Astrocyte of the hippocampus (primary cell): ENCODE results near the gene INHBB.
A peak's percentile ranks its signal among the peaks of the same experiment; 100 is the strongest.
"Not testable (repeated sequence)": the region's sequence is repeated elsewhere in the genome, so short reads cannot be mapped to it uniquely, and the experiment has no call there.

Source experiments
- DNase-seq: peaks from one replicate; pipeline ENCODE4 v3.0.0; 2011; ENCODE audit warnings: low read depth, low spot score

INHBB gene

DNA sequence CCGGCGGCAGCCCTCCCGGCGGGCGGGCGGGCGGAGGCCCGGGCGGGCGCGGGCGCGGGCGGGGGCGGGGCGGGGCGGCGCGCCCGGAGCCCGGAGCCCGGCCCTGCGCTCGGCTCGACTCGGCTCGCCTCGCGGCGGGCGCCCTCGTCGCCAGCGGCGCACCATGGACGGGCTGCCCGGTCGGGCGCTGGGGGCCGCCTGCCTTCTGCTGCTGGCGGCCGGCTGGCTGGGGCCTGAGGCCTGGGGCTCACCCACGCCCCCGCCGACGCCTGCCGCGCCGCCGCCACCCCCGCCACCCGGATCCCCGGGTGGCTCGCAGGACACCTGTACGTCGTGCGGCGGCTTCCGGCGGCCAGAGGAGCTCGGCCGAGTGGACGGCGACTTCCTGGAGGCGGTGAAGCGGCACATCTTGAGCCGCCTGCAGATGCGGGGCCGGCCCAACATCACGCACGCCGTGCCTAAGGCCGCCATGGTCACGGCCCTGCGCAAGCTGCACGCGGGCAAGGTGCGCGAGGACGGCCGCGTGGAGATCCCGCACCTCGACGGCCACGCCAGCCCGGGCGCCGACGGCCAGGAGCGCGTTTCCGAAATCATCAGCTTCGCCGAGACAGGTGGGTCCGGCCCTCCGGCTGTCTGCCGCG lies at the start of gene INHBB:
TSS of gene INHBB (plus strand) at position 111 of the 641 bp plus-strand sequence. CDS start at position 164, 53 bp downstream.
- peak; percentile 50 for DNase-seq

DNA sequence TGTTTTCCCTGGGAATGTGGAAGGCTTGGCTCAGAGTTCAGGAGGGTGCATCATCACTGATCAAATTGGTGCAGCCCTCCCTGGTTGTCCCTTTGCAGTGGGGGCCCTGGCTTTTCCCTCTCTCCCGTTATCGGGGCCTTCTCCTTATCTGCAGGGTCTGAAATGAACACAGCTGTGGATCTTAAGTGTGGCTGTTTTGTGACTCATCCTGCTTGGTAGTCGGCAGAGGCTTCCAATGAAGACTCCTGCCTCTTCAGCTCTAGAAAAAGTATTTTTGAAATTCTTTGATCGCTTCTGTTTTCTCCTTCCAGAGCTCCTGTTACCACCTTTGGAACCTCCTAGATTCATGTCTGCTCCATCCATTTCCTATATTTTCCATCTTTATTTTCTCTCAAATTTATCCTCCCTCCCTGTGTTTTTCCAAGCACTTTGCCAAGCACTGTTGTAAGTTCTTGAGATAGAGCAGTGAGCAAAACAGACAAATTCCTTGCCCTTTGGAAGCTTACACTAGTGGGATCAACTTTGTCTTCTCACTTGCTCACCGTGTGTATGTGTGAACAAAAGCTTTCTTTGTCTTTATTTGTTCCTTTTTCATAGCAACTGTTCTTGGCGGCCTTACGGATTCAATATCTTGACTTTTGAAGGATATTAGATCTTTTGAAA lies 47.6 kb upstream of the INHBB start:
- DNase-seq: peak; percentile 28

DNA sequence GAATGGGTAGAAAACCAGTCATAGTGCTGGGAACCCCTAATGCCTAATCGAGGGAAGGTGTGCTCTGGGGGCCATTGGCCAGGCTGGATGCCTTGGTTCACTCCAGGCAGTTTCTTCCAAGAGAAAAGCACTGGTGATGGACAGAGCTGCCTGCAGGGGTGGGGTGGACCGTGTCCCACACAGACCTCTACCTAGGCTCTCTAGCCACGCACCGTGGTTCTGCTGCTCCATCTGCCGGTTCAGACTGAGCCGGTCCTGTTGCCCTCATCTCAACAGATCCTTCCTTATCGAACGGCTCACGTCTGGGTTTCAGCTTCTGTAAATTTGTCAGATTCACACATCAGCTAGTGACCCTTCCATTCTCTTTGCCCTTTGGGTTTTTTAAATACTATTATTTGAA lies 46.9 kb upstream of the INHBB start:
- DNase-seq: no peak

DNA sequence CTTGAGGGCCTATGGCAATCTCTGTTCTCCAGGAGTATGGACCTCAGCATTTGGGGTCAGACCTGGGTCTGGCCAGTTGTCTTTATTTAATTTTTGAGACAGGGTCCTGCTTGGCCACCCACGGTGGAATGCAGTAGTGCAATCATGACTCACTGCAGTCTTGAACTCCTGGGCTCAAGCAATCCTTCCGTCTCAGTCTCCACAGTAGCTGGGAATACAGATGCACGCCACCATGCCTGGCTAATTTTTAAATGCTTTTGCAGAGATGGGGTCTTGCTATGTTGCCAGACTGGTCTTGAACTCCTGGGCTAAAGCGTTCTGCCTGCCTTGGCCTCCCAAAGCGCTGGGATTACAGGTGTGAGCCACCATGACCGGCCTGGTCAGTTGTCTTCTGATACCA lies 46.4 kb upstream of the INHBB start:
- DNase-seq: no peak

DNA sequence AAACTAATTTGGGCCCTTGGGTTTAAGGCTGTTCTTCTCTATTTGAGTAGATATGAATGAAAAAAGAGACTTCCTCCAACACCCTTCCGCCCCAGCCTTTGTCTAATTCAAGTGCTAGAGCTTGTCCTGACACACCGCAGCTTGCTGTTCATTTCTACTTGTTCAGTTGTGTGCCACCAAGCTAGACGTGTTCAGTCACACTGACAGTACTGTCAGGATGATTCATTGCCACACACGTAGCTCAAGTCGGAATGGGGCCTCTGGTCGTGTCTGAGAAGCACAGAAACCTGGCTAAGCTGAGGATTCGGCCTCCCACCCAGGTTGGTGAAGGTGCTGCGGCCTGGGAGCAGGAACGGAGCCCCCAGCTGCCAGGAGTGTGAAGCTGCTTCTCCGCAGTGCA lies 45.6 kb upstream of the INHBB start:
- no peak for DNase-seq

DNA sequence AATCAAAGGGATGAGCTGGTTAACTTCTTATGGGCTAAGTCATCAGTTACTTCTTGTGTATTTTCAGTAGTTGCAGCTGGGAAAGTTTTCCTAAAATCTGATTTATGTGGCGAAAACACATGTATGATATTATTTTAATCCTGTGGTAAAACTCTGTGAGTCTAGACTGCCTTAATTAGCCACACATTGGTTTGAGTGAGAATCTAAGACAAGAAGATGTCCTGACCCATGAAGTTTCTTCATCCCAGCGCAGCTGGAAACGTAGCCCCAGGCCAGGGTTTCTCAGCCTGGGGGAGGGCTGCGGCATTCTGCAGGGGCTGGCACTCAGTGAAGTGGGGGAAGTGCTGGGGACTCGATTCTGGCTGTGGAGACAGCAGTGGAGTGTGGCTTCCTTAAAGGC lies 44.7 kb upstream of the INHBB start:
- no peak for DNase-seq

DNA sequence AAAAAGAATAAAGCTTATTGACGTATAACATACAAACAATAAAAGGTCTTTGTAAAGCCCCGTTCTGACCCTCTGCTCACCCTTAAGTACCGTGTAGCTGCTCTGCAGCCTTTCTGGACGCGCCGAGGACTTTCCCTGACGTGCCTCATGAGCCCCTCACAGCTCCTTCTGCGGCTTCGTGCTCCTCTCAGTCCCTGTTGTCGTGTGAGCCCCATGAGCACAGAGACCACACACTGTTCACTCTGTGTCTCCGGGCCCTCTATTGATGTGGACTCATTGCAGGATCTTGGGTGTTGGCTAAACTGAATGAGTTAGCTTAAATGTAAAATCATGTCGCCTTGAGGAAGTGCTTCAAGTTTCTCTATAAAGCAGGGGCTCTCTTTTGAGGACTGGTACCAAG lies 43.6 kb upstream of the INHBB start:
- DNase-seq: no peak

DNA sequence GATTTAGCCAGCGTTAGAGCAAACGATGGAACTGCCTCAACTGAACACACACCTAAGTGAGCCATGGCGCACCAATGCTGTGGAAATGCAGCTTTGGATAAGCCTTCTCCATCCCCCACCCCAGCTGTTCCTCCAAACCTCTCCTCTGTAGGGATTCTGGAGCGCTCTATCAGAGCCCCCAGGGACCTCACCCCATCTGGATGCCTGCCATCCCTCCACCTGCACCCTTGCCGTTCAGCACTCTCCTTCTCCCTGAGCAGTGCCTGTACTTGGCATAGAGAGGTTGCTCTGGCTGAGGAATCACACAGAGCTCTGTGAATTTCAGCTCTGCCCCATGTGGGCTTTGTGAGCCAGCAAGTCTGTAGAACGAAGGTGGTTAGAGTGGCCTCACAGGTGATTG lies 42.8 kb upstream of the INHBB start:
- no peak for DNase-seq

DNA sequence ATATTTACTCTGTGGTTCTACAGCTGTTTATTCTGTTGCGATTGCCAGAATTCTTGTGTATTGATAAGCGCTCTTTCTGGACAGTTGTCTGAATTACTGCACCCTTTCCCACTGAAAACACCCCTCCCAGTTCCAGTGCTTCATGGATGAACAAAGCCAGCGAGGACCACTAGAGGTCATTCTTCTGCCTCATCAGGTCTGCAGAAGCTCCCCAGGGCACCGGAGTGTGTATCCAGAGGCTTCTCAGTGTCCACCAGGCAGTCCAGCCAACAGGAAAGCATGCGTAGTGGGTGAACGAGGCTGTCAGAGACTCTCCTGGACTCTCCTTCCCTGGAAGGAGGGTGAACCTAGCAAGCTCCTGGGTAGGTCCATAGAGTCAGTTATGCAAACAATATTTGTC lies 40.6 kb upstream of the INHBB start:
- DNase-seq: no peak

DNA sequence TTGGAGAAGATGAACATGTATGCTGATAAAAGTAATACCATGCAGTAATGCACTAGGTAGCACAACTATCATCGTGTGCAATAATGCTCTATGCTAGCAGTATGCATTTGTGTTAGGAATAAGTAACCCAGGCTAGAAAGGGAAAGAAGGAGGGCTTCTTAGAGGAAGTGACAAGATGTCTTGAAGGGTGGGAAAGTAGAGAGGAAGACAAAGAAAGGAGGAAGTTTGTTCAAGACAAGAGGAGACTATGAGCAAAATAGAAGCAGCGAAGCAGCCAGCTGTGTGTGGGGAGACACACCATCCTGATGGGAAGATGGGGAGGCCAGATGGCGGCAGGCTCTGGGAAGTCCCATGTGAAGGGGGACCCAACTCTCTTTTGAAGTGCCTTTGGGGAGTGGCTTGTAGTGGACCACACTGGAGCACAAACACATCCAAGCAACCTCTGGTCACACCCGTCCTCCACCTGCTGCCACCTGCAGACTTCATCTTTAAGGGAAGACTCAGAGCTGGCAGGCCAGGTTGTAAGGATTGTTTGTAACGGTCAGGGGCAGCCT lies 39.9 kb upstream of the INHBB start:
- DNase-seq: no peak

DNA sequence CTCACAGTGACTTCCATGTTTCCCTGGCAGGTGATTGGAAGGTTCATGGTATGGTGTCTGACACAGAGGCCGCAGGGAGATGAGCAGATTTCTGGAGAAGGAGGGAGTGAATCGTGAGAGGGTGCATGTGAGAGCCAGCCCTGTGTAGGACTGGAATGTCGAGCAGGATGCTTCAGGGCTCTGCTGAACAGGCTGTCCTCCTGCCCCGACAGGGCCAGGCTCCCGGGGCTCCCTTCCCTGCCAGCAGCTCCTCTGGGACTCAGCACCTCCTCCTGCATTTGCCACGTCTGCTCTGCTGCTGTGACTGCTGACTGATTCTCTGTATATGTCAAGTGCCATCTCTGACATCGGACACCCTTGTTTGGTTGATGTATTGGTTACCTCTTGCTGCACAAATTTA lies 38.5 kb upstream of the INHBB start:
- DNase-seq: no peak

DNA sequence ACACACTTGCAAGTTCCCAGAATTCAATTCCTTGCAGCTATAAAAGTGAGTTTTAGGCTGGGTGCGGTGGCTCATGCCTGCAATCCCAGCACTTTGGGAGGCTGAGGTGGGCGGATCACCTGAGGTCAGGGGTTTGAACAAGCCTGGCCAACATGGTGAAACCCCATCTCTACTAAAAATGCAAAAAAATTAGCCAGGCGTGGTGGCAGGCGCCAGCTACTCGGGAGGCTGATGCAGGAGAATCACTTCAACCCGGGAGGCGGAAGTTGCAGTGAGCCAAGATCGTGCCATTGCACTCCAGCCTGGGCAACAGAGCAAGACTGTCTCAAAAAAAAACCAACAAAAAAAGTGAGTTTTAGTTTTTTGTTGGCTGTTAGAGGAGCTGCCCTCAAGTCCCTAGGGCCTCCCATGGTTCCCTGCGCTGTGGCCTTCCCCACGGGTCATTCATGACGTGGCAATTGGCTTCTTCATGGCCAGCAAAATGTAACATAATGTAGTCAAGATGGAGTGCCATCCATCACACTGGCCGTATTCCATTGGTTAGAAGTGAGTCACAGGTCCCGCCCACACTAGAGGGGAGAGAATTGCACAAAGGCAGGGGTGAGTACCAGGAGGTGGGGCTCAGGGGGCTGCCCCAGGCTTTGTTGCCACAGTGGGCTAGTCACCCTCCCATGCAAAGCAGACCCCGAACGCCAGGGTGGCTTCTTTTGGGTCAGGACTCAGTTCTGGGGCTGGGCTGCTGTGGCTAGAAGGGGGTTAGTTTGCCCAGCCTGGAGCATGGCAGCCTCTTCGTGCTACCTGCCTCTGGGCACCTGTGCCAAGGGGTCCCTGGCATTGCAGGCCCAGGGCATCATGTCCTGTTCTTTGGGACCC lies 37.7 kb upstream of the INHBB start:
- no peak for DNase-seq

DNA sequence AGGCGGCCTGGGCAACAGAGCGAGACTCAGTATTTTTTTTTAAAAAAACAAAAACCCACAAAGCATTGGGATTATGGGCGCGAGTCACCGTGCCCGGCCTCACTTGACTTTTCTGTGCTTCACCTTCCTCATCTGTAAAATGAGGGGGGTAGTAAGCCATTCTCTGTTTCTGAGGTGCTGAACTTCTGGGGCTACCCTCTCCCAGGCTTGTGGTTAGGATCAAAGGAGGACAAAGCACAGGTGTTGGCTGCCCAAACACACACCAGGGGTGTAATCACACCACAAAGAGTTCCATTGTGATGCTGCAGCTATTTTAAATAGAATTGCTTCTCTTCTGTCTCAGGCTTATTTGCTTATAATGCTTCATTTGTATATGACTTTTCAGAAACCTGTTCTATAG lies 35.8 kb upstream of the INHBB start:
- DNase-seq: no peak

DNA sequence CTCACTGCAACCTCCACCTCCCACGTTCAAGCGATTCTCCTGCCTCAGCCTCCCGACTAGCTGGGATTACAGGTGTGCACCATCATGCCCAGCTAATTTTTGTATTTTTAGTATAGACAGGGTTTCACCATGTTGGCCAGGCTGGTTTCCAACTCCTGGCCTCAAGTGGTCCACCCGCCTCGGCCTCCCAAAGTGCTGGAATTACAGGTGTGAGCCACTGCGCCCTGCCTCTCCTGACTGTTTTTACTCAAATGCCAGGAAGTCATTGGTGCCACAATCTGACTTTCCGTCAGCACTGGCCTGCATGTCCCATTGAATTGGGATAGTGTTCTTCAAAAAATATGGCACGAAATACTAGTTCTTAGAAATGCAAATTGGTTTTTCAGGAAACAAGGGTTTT lies 35.1 kb upstream of the INHBB start:
- not testable (repeated sequence) for DNase-seq

DNA sequence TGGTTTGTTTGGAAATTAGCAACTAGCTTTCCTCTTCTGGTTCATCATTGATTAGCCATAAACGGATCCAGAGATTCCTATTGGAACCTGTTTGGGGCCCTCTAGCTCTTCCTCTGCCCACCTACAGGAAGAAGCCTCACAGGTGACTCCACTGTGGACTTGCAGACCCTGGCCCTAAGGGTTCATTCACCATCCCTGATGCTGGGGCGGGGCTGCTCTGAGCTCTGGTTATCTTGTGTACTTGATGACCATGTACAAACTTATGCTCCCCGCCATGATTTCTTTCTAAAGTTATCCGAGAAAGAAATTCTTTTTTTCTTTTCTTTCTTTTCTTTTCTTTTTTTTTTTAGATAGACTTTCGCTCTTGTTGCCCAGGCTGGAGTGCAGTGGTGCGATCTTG lies 33.9 kb upstream of the INHBB start:
- no peak for DNase-seq

DNA sequence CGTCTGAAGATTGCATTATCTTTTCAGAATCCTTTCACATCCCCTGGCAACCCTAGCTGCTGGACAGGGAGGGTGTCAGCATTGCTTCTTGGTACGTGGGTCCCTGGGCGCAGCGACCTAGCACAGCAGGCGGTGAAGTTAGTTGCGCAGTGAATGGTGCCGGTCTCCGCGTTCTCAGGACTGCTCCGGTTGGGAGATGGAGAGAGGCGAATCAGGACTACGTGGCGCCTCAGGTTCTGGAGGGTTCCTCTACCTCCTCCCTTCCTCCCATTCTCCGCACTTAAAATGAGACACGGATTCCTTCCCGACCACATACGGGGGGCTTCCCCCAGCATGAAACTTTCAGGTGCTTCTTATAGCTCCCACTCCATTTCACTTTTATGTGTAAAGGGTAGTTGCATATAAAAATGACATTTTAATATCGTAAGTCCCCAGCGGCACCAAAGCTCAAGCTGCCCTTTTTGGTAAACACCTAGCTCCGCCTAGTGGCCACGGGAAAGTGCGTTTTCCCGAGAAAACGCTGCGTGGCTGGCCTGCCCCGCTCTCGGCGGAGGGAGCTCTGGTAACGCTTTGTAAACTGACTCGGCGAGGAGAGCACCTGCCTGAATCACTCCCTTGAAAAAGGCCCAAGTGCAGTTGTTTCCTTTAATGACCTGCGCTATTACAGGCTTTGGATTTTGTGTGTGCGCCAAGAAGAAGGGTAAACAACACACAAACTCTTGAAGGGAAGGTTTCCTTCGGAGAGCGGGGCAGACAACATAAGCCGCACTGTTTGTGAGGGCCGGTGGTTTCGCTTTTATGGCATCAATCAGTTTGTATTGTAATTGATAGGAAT lies 32.9 kb upstream of the INHBB start:
- DNase-seq: peak; percentile 93

DNA sequence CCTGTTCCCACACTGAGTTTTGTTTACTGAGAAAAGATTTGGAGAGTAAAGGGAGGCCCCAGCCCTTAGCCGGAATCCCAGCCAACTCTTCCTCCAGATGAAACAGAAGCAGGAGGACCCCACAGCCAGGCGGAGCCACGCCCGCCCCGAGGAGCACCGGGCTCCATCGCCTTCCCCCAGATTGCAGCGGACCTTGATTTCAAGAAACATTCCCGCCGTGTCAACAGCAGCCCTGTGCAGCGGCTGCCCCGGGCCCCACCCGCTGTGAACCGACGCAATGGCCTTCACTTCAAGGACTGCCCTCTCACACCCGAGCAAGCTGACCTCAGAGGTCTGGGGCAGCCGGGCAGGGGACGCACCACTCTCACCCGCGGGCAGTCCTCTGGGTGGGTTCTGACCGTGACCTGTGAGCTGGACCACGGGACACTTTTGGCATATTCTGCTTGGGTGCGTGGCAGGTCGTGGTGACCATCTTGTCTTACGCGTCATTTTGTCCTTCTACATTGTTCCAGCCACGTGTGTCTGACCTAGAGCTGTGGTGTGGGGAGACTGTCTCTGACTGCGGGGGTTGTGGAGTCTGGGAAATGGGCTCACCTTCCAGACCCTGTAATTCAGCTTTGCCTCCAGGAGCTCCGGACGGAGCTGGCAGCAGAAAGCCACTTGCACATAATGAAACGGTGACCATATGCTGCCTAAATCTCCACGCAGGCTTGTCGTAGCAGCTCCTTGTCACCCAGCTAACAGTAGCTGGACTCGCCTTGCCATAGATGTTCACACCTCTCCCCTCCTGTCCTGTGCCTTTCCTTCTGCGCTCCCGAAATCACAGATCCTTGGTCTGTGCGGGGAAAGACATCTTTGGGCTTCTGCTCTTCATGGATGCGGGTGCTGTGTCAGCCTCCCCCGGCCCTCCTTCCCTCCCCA lies 32.0 kb upstream of the INHBB start:
- no peak for DNase-seq

DNA sequence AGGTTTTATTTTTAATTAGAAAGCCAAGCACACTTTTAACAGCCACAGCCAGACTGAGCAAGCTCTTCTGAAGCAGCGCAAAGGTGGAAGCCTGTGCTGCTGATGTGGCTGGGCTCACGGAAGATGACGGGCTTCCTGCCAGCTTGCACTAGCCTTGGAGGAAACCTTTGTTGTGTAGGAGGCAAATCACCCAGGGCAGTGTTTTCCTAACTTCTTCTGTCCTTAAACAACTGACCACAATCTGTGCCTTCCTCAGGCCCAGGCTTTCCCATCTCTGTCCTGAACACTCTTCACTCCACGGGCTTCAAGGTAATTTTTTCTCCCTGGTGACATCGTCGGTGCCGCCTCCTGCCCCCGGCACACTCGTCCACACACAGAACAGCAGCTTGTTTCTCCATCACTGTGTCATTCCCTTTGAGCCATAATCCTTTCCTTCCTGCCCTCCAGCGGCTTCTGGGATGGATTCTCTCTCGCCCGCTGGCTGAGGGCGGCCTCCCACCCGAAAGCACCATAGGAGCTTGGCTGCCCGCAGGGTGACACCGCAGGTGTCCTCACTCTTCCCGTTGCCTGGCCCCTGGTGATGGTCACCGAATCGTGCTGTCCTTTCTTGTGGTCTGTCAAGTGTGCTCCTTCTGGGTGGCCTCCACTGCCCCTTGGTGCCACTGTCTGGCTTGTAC lies 31.1 kb upstream of the INHBB start:
- peak; percentile 52 for DNase-seq

DNA sequence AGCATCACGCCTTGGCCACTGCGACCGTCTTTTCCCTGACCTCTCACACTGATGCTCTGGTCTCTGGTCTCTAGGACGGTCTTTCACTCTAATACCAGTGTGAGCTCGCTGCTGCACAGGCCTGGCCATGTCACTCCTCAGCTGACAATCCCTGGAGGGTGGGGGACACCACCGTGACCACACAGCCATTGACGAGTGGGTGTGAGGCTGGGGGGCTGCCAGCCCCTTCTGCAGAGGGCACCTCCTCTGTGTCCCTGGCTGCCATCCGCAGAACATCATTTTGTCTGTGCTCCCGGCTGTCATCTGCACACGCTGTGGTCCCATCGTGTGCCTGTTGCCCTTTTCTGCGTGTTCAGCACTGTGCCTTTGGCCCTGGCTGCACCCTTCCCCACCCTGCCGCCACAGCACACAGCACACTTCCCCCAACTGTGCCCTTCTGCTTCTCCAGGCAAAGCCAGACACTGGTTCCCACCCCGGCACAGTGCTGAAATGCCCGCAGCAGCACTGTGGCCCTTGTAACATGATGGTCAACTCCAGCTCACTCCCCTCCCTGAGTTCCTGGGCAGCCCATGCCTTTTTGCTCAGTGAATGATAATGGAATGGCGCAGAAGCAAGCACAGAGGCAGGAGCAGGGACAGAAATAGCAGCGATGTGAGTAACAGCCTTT lies 30.4 kb upstream of the INHBB start:
- DNase-seq: no peak
